Measurements from ENCODE around the gene ISG20L2.
"Not testable (repeated sequence)": the region's sequence is repeated elsewhere in the genome, so short reads cannot be mapped to it uniquely, and the experiment has no call there.

ISG20L2 gene

GRCh38 chr1:156772222-156772621 lies 43.7 kb upstream of the ISG20L2 start:
- no peak overlapping the region for H3K4me3 ChIP-seq (ENCODE audit: control insufficient read depth, low read depth, low read length)
- no peak for DNase-seq (ENCODE audit: low read depth)
- no peak for TF ChIP-seq CTCF (IDR thresholded peaks at IDR 0.05; ENCODE audit: control insufficient read depth, insufficient read depth, low read depth, low read length, missing control alignments)

- DNase-seq (ENCODE audit: low read depth): no peak
- H3K4me3 ChIP-seq (ENCODE audit: control insufficient read depth, low read depth, low read length): peak overlapping the region; percentile 99
- TF ChIP-seq CTCF (IDR thresholded peaks at IDR 0.05; ENCODE audit: control insufficient read depth, insufficient read depth, low read depth, low read length, missing control alignments): no peak
Measured at GRCh38 chr1:156768610-156769295, 40.2 kb upstream of the ISG20L2 start.

GRCh38 chr1:156767879-156768604 lies 39.5 kb upstream of the ISG20L2 start:
- no peak for DNase-seq (ENCODE audit: low read depth)
- TF ChIP-seq CTCF (IDR thresholded peaks at IDR 0.05; ENCODE audit: control insufficient read depth, insufficient read depth, low read depth, low read length, missing control alignments): no peak
- peak overlapping the region; percentile 99 for H3K4me3 ChIP-seq (ENCODE audit: control insufficient read depth, low read depth, low read length)

GRCh38 chr1:156767101-156767878 lies 38.7 kb upstream of the ISG20L2 start, which contains the start of gene PRCC:
PRCC (plus strand) TSS chr1:156767535; CDS start chr1:156767772, 237 bp downstream.
- DNase-seq (ENCODE audit: low read depth): peak; percentile 100
- TF ChIP-seq CTCF (IDR thresholded peaks at IDR 0.05; ENCODE audit: control insufficient read depth, insufficient read depth, low read depth, low read length, missing control alignments): no peak
- peak within 1 kb of the TSS; percentile 99 for H3K4me3 ChIP-seq (ENCODE audit: control insufficient read depth, low read depth, low read length)

- no peak for DNase-seq (ENCODE audit: low read depth)
- peak overlapping the region; percentile 99 for H3K4me3 ChIP-seq (ENCODE audit: control insufficient read depth, low read depth, low read length)
- TF ChIP-seq CTCF (IDR thresholded peaks at IDR 0.05; ENCODE audit: control insufficient read depth, insufficient read depth, low read depth, low read length, missing control alignments): no peak
Measured at GRCh38 chr1:156766298-156767100, 37.9 kb upstream of the ISG20L2 start.

GRCh38 chr1:156765666-156766065 lies 37.1 kb upstream of the ISG20L2 start:
- TF ChIP-seq CTCF (IDR thresholded peaks at IDR 0.05; ENCODE audit: control insufficient read depth, insufficient read depth, low read depth, low read length, missing control alignments): no peak
- H3K4me3 ChIP-seq (ENCODE audit: control insufficient read depth, low read depth, low read length): no peak overlapping the region
- no peak for DNase-seq (ENCODE audit: low read depth)

GRCh38 chr1:156765136-156765535 lies 36.6 kb upstream of the ISG20L2 start:
- not testable (repeated sequence) for H3K4me3 ChIP-seq (ENCODE audit: control insufficient read depth, low read depth, low read length); DNase-seq (ENCODE audit: low read depth)

Data from AG09309 (cell line).